ENCODE data around the gene MYL7.

MYL7 gene

GRCh38 chr7:44138698-44139097 lies 2.4 kb downstream of the MYL7 start:
- Histone ChIP-seq H3K4me3 (no peak overlapping the region), H3K36me3 (no peaks in the 10 kb centered on the region), H3K27me3 (no peaks in the 10 kb centered on the region), H3K9me3 (no peaks in the 10 kb centered on the region), H3K4me1 (no peaks in the 10 kb centered on the region), H3K27ac (no peak overlapping the region)
- no peak for TF ChIP-seq CTCF (IDR thresholded peaks at IDR 0.05)
- DNase-seq, result no peak
- intact Hi-C loops (cut with DNase I; ENCODE audit: low total_unique reads), result no loop called here

GRCh38 chr7:44136731-44137130 lies 4.4 kb downstream of the MYL7 start:
- no peaks in the 10 kb centered on the region for H3K27me3 ChIP-seq
- no peak overlapping the region for H3K27ac ChIP-seq
- no peaks in the 10 kb centered on the region for H3K9me3 ChIP-seq
- no peak for DNase-seq
- H3K4me3 ChIP-seq, result no peak overlapping the region
- no peak for TF ChIP-seq CTCF (IDR thresholded peaks at IDR 0.05)
- no peaks in the 10 kb centered on the region for H3K36me3 ChIP-seq
- no peaks in the 10 kb centered on the region for H3K4me1 ChIP-seq
- intact Hi-C loops (cut with DNase I; ENCODE audit: low total_unique reads), result no loop called here

- Histone ChIP-seq H3K9me3 (no peaks in the 10 kb centered on the region), H3K4me1 (no peaks in the 10 kb centered on the region), H3K27ac (no peak overlapping the region), H3K4me3 (no peak overlapping the region), H3K36me3 (no peaks in the 10 kb centered on the region), H3K27me3 (no peaks in the 10 kb centered on the region)
- DNase-seq, result no peak
- intact Hi-C loops (cut with DNase I; ENCODE audit: low total_unique reads), result no loop called here
- TF ChIP-seq CTCF (IDR thresholded peaks at IDR 0.05), result no peak
Observed at GRCh38 chr7:44134943-44135628, 6.0 kb downstream of the MYL7 start.

- no peaks in the 10 kb centered on the region for H3K36me3 ChIP-seq
- no peak for DNase-seq
- no peak overlapping the region for H3K27ac ChIP-seq
- no peaks in the 10 kb centered on the region for H3K9me3 ChIP-seq
- intact Hi-C loops (cut with DNase I; ENCODE audit: low total_unique reads), result no loop called here
- H3K4me3 ChIP-seq, result no peak overlapping the region
- TF ChIP-seq CTCF (IDR thresholded peaks at IDR 0.05), result no peak
- no peaks in the 10 kb centered on the region for H3K4me1 ChIP-seq
- H3K27me3 ChIP-seq, result no peaks in the 10 kb centered on the region
Observed at GRCh38 chr7:44133295-44133694, 7.8 kb downstream of the MYL7 start.

- Histone ChIP-seq H3K4me3 (no peak overlapping the region), H3K9me3 (no peaks in the 10 kb centered on the region), H3K27me3 (no peaks in the 10 kb centered on the region), H3K4me1 (no peaks in the 10 kb centered on the region), H3K36me3 (no peaks in the 10 kb centered on the region), H3K27ac (no peak overlapping the region)
- intact Hi-C loops (cut with DNase I; ENCODE audit: low total_unique reads), result no loop called here
- DNase-seq, result no peak
- TF ChIP-seq CTCF (IDR thresholded peaks at IDR 0.05), result no peak
Observed at GRCh38 chr7:44132039-44132438, 9.1 kb downstream of the MYL7 start.
